Spleen (tissue), 7 donors: ENCODE results near the gene LRMDA.

Source experiments
- CTCF ChIP-seq, 11 experiments: fragments of 200-600 bp in 7 of 11; fragments of 450-650 bp in 4 of 11; sonication (generic) in 4 of 11; IDR thresholded peaks in 8 of 11; conservative IDR thresholded peaks in 3 of 11; 1 replicate in 7 of 11; 2 replicates in 4 of 11; pipeline versions ENCODE4 v1.4.0 to v1.8.0; 2016 to 2021; ENCODE audit warnings: antibody characterized with exemption in 11 of 11, inconsistent platforms in 4 of 11, mild to moderate bottlenecking in 1 of 11
- POLR2A ChIP-seq, 3 donors: fragments of 450-650 bp; IDR thresholded peaks; one replicate each; pipeline ENCODE4 v1.5.1; 2017; ENCODE audit warnings: antibody characterized with exemption in 3 of 3, mild to moderate bottlenecking in 1 of 3
- donor health status: DM: no; HTN: no; CAD: no; lungs with moderate emphysema.
- donor health status: DM: no; HTN: no; CAD: no.
- donor health status: DM: no; HTN: no; CAD: no.

- TF ChIP-seq POLR2A (IDR thresholded peaks at IDR 0.05) (no peak), CTCF (IDR thresholded peaks at IDR 0.05 in 8 of 11, conservative IDR thresholded peaks at IDR 0.05 in 3 of 11) (no peak)
Observed at GRCh38 chr10:75685187-75685586, 253.8 kb downstream of the LRMDA start.
